Left colon (tissue), 2 donors: Measurements from ENCODE around the gene PSMB7. TPM values are rescaled to one million over a fixed set of nuclear protein-coding genes. Genes with fewer than 3 reads are reported as not detected.

Source experiments
- total RNA-seq, 2 donors: library from RNA; stranded (reverse); fragmentation: NEBNext Ultra II Directional; extraction: Animal tissue kit (Norgen Biotek cat#: 25700); gene quantifications; one replicate each; pipeline ENCODE4 v1.2.1, GENCODE V29; 2021
- donor health status: DM: no; HTN: no; CAD: no.
- donor health status: DM: yes; HTN: yes; CAD: no.

The PSMB7 gene
- total RNA-seq, 2 donors from 2014 or later, result 88.0 to 102 TPM

Other genes starting within 250 kb of the PSMB7 start
- gene NEK6, start 157.5 kb downstream of the PSMB7 start, total RNA-seq, result 10 to 100 TPM; 50.7 to 77.7 TPM
- not detected for gene ADGRD2, start 35.0 kb upstream of the PSMB7 start, total RNA-seq
- gene NR5A1, start 92.0 kb upstream of the PSMB7 start, total RNA-seq, result not detected